Activated naive CD4-positive, alpha-beta T cell treated with anti-CD3 and anti-CD28 coated beads, Interleukin-2, amount 50 U/mL, for 16 hours (primary cell): ENCODE results near the gene RPL9.
"Not testable (repeated sequence)": the region's sequence is repeated elsewhere in the genome, so short reads cannot be mapped to it uniquely, and the experiment has no call there.

Experiments
- DNase-seq: peaks from one replicate; pipeline ENCODE4 v3.0.0-alpha.2; 2020

RPL9 gene

GRCh38 chr4:39415678-39416283 is 42.9 kb downstream of the RPL9 start:
- no peak for DNase-seq

DNA sequence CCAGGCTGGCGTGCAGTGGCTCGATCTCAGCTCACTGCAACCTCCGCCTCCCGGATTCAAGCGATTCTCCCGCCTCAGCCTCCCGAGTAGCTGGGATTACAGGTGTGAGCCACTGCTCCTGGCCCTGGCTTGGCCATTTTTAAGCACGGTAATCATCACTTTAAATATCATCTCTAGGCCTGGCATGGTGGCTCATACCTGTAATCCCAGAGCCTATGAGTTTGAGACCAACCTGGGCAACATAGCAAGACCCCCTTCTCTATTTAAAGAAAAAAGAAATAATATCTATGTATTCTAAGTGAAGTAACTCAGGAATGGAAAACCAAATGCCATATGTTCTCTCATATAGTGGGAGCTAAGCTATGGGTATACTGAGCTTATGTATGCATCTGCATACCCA is 47.2 kb downstream of the RPL9 start:
- DNase-seq: not testable (repeated sequence)

- no peak for DNase-seq
These were observed 48.3 kb downstream of the RPL9 start for GRCh38 chr4:39410415-39410814.

DNA sequence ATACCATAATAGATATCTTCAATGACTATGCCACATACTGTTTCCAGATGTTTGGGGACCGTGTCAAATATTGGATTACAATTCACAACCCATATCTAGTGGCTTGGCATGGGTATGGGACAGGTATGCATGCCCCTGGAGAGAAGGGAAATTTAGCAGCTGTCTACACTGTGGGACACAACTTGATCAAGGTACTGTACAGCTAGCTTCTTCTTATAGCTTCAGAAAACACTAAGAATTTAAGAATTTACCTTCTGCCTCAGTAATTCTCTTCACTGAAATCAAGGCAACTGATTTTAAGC is 51.2 kb downstream of the RPL9 start:
- no peak for DNase-seq

DNA sequence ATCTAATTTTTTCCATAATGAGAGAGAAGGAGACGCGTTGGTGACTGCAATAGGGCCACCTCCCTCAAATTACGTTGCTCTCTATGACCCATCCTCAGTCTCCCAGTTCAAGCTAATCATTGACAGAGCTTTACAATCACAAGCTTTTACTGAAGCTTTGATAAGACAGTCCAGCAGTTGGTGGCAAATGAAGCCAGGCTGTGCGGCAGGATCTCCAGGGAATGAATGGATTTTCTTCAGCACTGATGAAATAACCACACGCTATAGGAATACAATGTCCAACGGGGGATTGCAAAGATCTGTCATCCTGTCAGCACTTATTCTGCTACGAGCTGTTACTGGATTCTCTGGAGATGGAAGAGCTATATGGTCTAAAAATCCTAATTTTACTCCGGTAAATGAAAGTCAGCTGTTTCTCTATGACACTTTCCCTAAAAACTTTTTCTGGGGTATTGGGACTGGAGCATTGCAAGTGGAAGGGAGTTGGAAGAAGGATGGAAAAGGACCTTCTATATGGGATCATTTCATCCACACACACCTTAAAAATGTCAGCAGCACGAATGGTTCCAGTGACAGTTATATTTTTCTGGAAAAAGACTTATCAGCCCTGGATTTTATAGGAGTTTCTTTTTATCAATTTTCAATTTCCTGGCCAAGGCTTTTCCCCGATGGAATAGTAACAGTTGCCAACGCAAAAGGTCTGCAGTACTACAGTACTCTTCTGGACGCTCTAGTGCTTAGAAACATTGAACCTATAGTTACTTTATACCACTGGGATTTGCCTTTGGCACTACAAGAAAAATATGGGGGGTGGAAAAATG is 51.7 kb downstream of the RPL9 start, which contains the start of gene KLB:
TSS of gene KLB (plus strand) at position 168 of the 821 bp plus-strand sequence. CDS start at position 188, 20 bp downstream.
- no peak for DNase-seq
